ENCODE data around the gene RAB10.

RAB10 gene

GRCh38 chr2:26176279-26176615 lies 142.4 kb downstream of the RAB10 start:
- FAIRE-seq (no peak), DNase-seq (ENCODE audit: insufficient read length, low spot score) (no peak)
- no peak for TF ChIP-seq CTCF (IDR thresholded peaks at IDR 0.05; ENCODE audit: insufficient read depth, missing control alignments)

GRCh38 chr2:26177122-26177521 lies 143.2 kb downstream of the RAB10 start:
- FAIRE-seq (no peak), DNase-seq (ENCODE audit: insufficient read length, low spot score) (no peak)
- TF ChIP-seq CTCF (IDR thresholded peaks at IDR 0.05; ENCODE audit: insufficient read depth, missing control alignments), result no peak

DNA sequence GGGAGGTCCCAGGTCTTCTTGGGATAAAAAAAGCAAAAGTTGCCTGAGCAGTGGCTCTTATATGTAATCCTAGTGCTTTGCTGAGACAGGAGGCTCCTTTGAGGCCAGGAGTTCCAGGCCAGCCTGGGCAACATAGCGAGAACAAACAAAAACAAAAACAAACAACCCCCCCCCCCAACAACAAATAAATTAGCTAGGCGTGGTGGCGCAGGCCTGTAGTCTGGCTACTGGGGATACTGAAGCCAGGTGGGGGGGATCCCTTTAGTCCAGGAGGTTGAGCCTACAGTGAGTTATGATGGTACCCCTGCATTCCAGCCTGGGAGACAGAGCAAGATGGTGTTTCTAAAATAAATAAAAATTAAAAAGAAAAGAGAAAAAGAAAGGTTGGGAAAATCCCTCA lies 144.4 kb downstream of the RAB10 start:
- no peak for DNase-seq (ENCODE audit: insufficient read length, low spot score)
- no peak for TF ChIP-seq CTCF (IDR thresholded peaks at IDR 0.05; ENCODE audit: insufficient read depth, missing control alignments)
- FAIRE-seq, result no peak

DNA sequence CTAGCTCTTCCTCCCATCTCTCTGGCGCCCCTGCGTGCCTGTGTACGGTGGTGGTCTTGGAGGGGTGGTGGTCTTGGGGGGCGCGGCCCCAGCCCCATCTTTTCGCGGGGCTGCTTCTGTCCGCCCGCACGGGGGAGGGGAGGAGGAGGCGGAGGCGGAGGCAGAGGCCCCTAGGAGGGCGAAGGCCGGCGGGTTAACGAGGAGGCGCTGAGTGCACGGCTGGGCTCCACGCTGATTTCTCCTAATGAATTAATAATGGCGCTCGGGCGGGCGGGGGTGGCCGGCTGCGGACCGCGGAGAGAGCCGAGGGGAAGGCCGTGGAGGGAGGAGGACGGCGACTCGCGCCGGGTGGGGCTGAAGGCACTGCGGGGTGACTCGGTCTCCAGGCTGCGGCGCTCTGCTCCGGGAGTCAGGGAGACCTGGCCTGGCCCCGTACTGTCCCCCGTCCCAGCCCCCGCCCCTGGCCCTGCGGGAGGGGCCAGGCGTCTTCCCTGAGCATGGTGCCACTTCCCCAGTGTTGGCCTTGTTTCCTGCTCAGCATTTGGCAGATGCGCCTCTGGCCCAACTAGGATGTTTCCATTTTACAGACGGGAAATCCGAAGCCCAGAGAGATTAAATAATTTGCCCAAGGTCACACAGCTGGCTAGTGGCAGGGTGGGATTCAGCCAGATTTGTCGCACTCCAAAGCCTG lies 145.0 kb downstream of the RAB10 start:
- no peak for TF ChIP-seq CTCF (IDR thresholded peaks at IDR 0.05; ENCODE audit: insufficient read depth, missing control alignments)
- no peak for FAIRE-seq
- DNase-seq (ENCODE audit: insufficient read length, low spot score), result no peak

DNA sequence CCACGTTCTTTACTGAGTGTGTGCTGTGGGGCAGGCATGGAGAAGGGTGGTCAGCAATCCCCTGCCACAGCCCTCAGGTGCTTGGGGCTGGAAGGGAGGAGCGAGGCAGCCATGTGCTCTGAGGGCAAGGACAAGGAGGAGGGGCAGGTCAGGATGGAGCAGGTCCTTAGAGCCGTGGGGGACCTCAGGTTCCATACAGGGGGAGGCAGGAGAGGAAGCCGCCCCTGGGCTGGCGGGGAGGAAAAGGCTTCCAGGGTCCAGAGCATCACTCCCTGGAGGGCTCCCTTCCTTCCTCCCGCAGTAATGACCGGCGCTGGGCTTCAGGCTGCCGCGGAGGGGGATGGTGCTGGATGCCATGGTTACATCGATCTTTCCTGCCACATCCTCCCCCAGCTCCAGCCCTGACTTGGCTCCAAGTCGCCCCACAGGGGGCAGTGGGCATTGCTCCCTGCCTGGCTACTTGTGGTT lies 145.6 kb downstream of the RAB10 start:
- DNase-seq (ENCODE audit: insufficient read length, low spot score) (no peak), FAIRE-seq (no peak)
- TF ChIP-seq CTCF (IDR thresholded peaks at IDR 0.05; ENCODE audit: insufficient read depth, missing control alignments), result no peak

DNA sequence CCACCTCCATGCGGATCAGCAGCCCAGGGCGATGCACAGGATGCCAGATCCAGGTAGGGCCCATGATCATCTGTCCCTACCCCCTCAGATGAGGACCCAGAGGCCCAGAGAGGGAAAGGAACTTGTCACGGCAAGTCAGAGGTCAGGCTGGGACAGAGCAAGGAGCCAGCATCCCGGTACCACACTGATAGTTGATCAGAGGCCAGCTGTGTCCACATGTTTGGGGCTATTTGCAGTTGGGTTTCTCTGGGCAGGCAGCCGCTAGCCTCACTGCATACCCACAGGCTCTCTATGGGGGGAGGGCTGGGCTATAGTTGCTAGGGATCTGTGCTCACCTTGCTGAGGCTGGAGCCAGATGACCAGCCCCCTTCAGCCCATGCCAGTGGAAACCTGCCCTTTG lies 148.6 kb downstream of the RAB10 start:
- DNase-seq (ENCODE audit: insufficient read length, low spot score) (no peak), FAIRE-seq (no peak)
- TF ChIP-seq CTCF (IDR thresholded peaks at IDR 0.05; ENCODE audit: insufficient read depth, missing control alignments), result no peak

- FAIRE-seq (no peak), DNase-seq (ENCODE audit: insufficient read length, low spot score) (no peak)
- no peak for TF ChIP-seq CTCF (IDR thresholded peaks at IDR 0.05; ENCODE audit: insufficient read depth, missing control alignments)
These were observed 149.2 kb downstream of the RAB10 start for GRCh38 chr2:26182887-26183630.
